Measurements from ENCODE around the gene C1QTNF8.

The C1QTNF8 gene

DNA sequence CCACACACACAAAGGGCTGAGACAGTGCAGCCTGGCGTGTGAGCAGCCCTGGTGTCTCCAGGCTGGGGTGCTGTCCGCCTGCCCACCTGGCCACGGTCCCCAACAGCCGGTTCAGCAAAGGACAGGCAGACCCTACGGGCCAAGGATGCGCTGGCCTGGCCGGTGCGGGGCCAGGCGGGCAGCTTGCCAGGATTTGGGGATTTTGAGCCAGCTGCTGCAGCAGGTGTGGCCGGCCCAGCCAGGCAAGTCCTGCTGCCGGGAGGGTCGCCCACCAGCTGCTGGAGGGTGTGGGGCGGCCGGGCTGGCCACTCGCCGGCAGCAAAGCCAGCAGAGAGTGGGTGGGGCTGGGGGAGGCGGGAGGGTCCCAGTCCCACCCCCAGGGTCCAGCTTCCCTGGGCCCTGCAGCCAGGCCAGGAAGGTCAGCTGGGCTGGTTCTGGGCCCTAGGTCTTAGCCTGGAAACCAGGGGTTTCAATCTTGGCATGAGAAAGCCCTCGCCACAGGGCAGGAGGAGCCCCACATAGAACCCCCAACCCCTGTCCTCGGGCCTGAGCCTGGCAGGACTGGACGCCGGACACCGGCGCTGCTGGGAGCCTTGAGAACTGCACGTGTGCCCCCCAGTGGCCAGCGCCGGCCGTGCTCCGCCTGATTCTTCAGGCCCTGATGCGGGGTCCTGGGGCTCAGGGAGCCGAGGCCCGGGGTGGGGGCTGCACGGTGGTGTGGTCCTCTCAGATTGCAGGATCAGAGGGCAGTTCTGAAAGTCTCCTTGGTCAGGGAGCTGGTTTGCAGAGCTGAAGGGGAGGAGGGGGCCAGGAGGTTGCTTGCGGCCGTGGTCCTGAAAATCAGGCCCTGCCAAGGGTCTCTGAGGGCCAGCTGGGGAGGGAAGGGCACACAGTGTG lies 41.1 kb downstream of the C1QTNF8 start:
- no peak for DNase-seq

DNA sequence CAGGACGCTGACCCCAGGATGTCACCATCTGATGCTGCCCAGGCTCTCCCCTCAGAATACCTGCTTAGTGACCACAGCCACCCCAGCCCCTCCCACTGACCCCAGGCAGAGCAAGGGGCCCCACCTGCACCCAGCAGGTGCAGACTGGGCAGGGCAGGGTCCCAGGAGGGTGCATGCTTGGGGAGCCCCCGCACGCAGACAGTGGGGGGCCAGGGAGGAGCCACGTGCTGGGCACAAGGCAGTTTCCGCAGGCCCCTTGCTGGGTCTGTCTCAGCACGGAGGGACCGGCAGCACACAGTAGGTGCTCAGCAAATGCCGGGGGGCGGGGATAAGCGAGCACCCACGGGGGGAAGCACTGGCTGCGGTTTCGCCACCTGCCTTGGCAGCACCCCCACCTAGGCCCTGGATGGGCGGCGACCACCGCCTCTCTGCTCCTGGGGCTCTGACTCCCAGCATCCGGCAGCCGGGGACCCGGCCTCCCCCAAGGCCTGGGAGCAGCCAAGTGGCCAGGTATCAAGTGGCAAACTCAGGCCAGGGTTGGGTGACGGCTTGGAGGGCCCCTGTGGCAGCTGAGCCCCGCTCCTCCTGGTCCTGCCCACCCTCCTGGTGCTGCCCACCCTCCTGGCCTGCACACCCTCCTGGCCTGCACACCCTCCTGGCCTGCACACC lies 42.2 kb downstream of the C1QTNF8 start:
- no peak for DNase-seq

DNA sequence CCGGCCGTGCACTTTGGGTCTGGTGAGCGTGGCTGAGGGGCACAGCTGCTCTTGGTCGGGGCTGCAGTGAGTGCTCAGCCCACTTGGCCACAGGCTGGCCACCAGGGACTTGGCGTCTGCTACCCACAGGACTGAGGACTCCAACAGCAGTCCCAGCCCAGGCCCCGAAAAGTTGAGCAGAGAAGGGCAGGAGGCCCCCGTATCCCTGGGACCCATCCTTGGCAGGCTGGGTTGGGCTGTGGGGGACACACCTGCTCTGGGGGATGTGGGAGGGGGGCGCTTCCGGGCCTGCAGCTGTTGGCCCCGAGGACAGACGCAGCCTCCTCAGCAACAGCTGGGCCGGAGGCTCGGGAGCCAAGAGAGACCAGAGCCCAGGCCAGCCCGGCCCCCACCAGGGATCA lies 42.9 kb downstream of the C1QTNF8 start:
- DNase-seq = no peak

DNA sequence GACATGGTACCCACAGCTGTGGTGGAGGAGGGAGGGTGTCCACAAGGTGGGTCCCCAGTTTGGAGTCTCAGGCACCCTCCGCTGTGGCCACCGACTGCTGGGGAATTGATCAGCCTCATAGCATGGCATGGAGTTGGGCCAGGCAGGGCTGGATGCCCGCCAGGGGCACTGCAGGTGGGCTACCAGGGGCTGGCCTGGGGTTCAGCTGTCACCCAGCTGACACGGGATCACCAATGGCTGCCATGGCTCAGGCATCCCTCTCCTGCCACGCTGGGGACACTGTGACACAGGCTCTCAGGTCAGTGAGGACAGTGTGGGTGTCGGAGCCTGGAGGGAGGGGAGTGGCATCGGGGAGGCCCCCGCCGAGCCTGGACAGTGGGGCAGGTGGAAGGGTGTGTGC lies 43.3 kb downstream of the C1QTNF8 start:
- no peak for DNase-seq

DNA sequence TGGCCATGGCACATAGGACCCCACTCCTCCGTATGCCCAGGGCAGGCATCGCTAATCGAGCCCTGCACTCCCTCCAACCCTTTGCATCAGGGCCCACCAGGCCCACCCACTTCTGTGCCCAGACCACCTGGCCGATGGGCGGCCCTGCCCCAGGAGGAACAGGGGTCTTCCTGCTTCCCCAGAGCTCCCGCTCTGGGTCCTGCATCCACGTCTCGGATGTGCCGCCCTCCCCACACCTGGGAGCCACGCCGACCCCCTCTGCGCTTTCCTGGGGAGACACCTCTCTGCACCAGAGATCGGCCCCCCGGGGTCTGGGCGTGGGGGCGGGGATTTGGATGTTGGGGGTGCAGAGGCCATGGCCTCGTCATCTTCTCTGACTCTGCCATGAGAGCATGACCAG lies 44.6 kb downstream of the C1QTNF8 start:
- no peak for DNase-seq

DNA sequence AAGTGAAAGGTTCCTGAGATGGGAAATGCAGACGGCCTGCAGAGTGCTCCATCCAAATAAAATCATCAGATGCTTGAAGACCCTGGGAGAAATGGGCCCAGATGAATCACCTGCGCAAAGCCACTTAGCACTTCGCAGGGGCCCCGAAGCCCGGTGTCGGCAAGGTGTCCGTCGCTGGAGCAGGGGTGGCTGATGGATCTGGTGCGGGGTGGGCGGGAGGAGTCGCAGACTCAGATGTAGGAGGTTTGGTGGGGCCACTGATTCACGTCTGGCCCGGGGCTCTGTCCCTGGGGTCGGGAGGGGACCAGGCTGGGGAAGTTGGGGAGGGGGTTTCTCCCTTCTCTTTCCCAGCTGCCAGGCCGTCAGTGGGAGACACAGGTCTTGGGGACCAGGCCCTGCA lies 45.1 kb downstream of the C1QTNF8 start:
- no peak for DNase-seq

DNA sequence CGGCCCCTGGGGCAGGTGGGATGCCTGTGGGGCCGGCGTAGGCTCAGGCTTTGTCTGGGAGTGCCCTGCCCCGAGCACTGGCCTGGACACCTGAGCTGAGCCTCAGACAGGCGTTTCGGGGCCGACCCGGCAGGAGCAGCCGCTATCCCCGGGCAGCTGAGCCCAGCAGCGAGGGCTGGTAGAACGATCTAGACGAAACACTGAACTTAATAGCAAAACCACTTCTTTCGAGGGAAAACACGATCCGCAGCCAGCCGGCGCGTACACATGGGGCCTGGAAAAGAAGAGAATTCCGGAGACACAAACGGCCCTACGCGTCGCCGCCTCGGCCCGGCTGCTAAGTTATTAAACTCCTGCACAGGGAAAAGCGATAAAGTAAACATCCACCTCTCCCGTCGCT lies 45.5 kb downstream of the C1QTNF8 start:
- no peak for DNase-seq

DNA sequence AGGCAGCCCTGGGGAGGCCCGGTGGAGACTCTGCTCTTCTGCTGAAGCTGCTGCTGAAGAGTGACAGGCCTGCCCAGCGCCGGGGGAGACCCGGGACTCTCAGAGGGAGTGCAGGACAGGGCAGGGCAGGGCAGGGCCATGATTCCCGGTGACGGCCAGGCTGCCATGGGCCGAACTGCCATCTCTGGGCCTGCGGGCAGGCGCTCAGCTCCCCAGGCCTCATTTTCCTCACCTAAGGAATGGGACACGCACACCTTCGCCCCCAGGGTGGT lies 46.1 kb downstream of the C1QTNF8 start:
- no peak for DNase-seq

DNA sequence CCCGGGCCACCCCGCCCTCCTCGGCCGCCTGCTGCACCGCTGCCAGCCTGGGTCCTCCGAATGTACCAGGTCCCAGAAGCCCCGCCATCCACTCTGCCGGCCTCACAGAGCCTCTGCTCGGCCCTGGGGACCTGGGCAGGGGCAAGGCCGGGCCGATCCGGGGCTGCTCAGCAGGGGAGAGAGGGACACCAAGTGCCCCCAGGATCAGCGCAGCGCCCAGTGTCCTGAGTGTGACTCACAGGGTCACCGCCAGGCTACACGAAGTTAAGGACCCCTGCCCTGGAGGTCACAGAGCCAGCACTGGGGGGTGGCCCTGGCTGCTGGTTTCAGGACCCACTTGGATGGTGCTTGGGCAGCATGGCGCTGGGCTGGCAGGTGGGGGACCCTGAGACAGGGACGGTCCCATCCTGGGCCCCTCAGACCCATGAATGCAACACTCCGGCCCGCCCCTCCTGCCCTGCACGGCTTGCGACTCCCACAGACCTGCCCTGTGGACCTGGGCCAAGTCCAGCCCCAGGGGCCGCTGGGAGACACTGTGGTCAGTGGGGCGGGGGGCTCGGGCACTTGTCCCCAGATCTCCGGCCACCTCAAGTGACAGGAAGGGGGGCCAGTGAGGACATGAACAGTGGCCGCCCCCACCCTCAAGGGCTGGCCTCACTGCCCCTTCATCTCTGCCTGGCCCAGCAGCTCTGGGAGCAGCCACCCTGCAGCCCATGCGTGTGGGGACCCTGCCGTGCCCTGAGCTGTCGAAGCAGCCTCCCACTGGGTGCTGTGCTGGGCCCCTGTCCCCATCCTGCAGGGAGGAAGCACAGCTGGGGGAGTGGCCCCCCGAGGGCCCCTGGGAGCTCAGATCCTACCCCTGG lies 46.7 kb downstream of the C1QTNF8 start:
- DNase-seq = no peak

DNA sequence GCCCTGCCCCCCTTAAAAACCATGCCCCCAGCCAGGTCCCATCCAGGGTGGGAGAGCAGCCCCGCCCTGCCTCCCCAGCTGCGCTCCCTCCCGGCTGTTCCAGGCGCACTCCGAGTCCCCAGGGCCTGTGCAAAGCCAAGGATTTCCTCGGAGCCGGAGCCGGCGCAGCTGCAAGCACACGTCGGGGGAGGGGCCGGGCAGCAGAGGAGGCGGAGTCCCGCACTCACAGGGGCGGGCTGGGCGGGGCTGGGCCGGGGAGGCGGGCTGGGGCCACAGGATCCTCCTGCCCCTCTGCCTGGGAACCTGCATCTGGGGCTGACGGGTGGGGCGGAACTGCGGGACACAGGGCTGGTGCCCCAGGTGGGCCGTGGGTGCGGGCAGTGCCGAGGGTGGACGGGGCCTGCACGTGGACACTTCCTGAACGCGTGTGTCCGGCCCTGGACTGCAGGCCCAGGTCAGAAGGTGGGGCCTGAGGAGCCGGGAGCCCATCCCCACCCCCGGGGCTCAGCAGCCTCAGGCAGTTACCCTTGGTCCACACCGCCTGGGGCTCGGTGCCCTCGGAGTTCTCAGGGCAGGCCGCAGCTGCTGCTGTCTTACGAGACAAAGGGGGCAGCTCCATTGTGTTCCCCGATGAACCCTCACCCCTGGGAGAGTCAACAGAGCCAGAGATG lies 47.5 kb downstream of the C1QTNF8 start:
- peak; percentile 50 for DNase-seq

DNA sequence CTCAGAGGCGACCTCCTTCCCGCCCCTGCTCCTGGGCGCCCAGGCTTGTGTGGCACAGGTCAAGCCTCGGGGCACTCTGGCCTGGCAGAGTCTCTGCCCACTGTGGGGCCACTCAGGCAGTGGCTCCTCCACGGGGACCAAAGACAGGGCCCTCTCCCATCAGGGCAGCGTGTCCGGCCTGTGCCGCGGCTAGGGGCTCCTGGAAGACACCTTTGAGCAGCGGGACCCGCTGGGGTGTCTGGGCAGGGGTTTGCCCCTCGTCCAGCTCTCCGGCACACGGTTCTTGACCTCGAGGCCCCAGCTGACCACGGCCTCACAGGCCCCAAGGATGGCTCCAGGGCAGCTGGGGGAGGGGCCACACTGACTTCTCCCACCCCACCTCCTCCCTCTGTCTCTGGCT lies 48.2 kb downstream of the C1QTNF8 start:
- DNase-seq = no peak

DNA sequence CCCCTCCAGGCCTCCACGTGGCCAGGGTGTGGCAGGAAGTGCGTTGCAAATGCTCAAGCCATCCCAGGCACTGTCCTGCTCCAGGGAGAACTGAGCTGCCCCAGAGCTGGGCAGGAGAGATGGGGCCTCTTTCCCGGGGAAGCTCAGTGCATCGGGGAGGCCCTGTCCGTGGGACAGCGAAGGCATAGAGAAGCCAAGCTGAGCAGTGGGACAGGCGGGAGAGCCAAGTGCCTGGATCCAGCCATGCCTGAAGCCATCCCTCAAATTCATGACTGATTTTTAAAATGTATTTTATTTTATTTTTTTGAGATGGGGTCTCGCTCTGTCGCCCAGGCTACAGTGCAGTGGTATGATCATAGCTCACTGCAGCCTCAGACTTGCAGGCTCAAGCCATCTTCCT lies 48.9 kb downstream of the C1QTNF8 start:
- DNase-seq = no peak

DNA sequence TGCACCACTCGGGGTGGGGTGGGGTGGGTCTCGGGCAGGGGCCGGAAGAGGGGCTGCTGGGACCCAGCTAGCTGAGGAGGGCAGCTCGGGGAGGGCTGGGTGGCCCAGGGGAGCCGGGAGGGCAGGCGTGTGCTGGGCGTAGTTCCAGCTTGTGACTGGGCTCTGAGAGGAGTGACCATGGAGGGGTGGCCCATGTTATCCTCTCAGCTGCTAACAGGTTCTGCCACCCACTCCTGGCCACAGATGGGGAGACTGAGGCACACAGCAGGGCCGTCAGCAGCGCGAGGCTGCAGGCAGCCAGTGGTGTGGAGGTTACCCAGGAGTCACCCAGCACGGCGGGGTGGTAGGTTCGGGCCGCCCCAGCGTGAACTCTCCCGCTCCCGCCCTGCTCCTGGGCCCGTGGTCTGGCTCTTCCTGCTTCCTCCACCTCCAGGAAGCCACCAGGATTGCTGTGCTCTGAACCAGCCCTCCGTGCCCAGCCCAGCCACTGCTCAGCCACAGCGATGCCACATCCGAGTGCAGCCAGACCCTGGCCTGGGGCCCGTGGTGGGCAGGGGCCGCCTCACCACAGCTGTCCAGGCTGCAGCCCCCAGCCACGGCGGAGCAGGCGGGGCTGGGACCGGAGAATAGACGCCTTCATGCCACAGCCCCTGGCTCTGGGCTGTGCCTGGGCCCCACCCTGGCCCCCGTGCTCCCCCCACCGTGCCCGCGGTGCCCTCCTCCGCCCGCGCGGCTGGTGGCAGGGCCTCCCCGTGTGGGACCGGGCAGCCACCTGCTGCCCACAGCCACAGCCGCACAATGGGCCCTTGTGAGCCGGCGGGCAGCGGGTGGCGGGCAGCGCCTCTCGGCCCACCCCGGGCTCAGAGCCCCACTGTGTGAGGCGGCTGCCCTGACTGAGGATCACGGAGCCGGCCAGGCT lies 49.8 kb downstream of the C1QTNF8 start:
- DNase-seq = no peak

DNA sequence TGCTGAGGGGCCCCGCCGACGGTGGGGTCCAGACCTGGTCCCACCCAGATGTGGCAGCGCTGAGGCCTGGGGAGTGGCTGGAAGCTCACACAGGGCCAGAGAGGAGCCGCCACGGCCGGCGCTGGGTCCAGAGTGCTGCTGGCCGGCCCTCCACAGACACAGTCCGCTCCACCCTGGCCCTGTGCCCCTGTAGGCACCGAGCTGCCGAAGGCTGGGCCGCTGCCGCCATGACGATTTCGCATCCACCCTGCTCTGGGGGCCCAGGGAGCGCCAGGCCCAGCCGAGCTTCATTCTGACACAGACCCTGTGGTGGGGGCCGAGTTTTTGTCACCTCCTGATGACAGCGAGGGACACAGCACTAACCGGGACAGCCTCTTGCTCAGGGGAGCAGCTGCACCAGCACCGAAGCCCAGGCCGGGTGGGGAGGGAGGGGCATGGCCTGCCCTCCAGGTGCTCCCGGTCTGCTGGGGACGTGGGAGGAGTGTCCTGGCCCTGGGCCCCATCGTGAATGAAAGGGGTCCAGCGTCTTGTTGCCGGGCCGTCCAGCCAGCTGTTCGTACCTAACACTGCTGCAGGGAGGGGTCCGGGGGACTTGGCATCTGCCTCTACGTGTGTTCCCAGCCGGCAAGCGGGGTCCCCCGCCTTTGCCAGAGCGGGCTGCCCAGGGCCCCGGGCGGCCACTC lies 50.6 kb downstream of the C1QTNF8 start:
- DNase-seq = no peak

DNA sequence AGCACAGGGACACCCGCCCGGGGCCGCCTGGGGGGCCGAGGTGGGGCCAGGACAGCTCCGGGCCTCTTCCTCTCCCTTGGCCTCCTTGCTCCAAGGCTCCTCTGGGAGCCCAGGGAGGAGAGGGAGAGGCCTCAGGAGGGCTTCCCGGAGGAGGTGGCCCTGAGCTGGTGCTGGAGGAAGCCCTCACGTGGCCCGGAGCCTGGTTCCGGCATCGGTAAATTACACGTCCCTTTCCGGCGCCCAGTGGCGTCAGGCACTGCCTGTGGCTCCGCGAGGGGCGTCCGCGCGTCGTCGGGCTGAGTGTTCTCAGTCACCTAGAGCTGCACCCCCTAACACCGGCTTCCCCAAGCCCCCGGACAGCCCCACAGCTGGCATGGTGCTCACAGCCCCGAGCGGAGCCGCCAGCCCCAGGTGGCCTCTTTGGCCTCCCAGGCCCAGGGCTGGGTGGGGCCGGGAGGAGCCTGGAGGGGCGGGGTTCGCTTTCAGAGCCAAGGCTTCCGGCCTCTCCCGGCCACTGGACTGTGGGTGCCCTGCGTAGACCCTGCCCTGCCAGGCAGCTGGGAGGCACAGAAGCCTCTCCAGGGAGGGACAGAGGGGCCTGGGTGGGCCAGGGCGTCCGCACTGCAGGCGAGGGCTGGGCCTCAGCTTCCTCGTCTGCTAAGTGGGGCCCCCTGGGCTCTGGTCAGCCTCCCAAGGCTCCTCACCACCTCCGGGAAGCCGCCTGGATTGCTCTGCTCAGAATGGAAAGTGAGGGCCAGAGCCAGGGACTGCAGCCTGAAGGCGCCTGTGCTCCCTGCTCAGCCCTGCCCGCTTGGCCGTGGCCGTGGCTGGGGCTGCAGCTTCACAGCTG lies 51.4 kb downstream of the C1QTNF8 start:
- no peak for DNase-seq

DNA sequence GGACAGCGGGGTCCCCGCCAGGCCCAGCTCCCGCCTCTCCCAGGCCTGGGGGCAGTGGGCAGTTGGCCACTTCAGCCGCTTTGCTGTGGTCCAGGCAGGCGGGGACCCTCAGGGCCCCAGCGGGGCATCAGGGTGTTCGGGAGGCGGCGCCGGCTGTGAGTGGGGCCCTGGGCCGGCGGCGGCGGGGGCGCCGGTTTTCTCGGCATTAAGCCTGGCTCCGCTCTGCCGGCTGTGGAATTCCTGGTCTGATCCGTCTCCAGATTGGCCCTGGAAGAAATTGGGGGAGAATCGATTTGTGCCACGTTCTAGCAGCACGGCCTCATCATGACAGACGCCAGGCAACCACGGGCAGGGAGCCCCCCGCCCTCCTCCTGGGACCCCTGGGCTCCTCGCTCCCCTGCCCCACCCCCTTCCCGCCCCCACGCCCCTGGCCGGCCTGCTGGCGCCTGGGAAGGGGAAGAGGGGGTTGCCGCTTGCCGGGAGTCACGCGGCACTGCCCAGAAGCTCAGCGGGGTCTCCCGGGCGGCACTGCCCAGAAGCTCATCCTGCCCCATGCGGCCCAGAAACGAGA lies 52.1 kb downstream of the C1QTNF8 start:
- DNase-seq = no peak

DNA sequence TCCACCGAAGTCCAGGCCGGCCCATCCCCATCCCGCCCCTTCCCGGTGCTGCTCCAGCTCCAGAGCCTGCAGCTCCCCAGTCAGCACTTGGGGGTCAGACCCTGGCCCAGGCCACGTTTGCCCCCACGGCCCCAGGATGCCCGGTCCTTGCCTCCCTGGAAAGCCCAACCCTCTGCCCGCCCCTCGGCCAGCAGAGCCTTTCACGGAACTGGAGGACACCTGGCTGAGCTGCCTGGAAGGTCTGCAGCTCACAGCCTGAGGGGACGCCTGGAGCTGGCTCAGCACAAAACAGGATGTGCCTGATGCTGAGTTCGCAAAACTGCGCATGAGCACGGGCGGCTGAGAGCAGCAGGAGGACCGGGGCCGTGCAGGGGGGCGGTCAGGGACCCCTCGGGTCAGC lies 53.2 kb downstream of the C1QTNF8 start:
- DNase-seq = peak; percentile 23

DNA sequence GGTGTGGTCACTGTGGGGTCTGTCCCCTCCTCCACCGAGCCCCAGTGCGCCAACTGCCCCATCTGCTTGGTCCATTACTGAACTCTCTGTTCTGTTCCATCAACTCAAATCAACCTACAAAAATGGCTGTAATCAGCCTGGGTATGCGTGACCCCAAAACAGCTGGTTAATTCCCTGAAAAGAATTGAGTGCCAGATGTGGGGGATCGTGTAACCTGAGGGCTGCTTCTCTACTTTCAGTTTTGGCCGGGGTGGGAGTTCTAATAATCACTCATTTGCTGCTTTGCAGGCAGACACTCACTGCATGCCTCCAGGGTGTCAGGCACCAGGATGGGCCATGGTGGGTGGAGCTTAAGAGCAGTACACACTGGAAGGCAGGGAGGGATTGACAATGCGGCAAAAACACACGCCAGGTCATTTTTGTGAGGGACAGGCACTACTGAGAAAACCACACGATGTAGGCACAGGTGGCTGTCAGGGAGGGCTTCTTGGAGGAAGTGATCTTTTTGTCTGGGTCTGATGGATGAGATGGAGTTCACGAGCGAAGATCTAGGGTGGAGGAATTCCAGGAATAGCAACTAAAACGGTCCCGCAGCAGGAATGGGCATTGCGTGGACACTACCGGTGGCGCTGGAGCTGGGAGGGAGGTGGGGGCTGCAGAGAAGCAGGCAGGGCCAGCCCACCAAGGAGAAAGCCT lies 53.8 kb downstream of the C1QTNF8 start:
- DNase-seq = no peak

DNA sequence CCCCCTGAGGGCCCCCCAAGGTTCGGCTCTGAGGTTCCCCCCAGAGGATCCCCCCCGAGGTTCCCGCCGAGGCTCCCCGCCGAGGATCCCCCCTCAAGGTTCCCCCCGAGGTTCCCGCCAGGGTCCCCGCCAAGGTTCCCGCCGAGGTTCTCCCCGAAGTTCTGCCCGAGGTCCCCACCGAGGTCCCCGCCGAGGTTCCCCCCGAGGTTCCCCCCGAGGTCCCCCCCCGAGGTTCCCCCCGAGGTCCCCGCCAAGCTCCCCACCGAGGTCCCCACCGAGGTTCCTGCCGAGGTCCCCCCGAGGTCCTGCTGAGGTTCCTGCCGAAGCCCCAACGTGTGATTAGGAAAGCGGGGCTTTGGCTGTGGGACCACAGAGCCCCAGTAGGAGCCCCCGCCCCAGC lies 55.7 kb downstream of the C1QTNF8 start:
- no peak for DNase-seq

DNA sequence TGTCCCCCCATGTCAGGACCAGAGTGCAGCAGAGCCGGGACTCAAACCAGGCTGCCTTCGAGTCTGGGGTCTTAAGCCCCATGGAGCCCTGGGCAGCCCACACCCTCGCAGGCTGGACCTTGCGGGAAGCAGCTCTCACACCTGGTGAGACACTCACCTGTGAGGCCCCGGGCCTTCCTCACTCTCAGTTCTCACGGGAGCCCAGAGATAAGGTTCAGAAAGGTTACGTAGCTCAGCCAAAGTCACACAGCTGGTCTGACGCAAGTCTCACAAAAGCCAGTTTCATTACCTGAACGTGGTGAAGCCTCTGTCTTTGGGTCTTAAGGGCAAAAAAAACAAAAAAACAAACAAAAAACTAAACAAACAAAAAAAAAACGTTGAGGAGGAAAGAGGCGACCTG lies 56.3 kb downstream of the C1QTNF8 start:
- DNase-seq = no peak

Data from DMS153 (cell line).